Type B pancreatic cell (in vitro differentiated cells): ENCODE results near the gene ACTR8. TPM values are rescaled to one million over a fixed set of nuclear protein-coding genes. Genes with fewer than 3 reads are reported as not detected.

Experiments used
- DNase-seq: peaks from one replicate; pipeline ENCODE4 v3.0.0; 2021; ENCODE audit warnings: mixed read lengths; ENCODE audit not compliant: unreplicated experiment; ENCODE audit errors: extremely low spot score
- H3K27ac Mint-ChIP-seq: 2 replicates; pipeline ENCODE4 v1.8.0; 2021; ENCODE audit warnings: mild to moderate bottlenecking, mixed read lengths
- H3K27me3 Mint-ChIP-seq: 2 replicates; pipeline ENCODE4 v1.8.0; 2021; ENCODE audit warnings: mixed read lengths
- H3K36me3 Mint-ChIP-seq: 2 replicates; pipeline ENCODE4 v1.8.0; 2021; ENCODE audit warnings: mixed read lengths
- H3K4me1 Mint-ChIP-seq: one replicate; pipeline ENCODE4 v1.8.0; 2021; ENCODE audit warnings: mixed read lengths; ENCODE audit not compliant: unreplicated experiment
- H3K4me3 Mint-ChIP-seq: 2 replicates; pipeline ENCODE4 v1.8.0; 2021; ENCODE audit warnings: mild to moderate bottlenecking, mixed read lengths
- H3K9me3 Mint-ChIP-seq: 2 replicates; pipeline ENCODE4 v1.8.0; 2021; ENCODE audit warnings: mixed read lengths
- CTCF ChIP-seq: fragments of 200-600 bp; sonication (generic); conservative IDR thresholded peaks from 2 replicates; pipeline ENCODE4 v1.5.0; 2021; ENCODE audit warnings: antibody characterized with exemption, mild to moderate bottlenecking
- total RNA-seq: library from RNA; stranded (reverse); gene quantifications from 2 replicates; pipeline ENCODE4 v1.2.1, GENCODE V29; 2021; ENCODE audit warnings: low replicate concordance

The ACTR8 gene
- total RNA-seq, 1 donor from 2014 or later, result 46.7 TPM

GRCh38 chr3:53849916-53850315 lies 32.0 kb downstream of the ACTR8 start:
- Mint-ChIP-seq H3K27me3 (peaks cover 21% of the 10 kb centered on the region), H3K4me3 (no peak overlapping the region), H3K27ac (no peak overlapping the region), H3K9me3 (no peaks in the 10 kb centered on the region), H3K36me3 (peaks cover 9% of the 10 kb centered on the region), H3K4me1 (peaks cover 3% of the 10 kb centered on the region)
- DNase-seq, result no peak
- TF ChIP-seq CTCF, result no peak

- Mint-ChIP-seq H3K4me3 (peak overlapping the region; percentile 84), H3K4me1 (peaks cover 30% of the 10 kb centered on the region), H3K9me3 (no peaks in the 10 kb centered on the region), H3K36me3 (peaks cover 9% of the 10 kb centered on the region), H3K27ac (no peak overlapping the region), H3K27me3 (peaks cover 21% of the 10 kb centered on the region)
- no peak for TF ChIP-seq CTCF
- no peak for DNase-seq
These were observed 35.1 kb downstream of the ACTR8 start for GRCh38 chr3:53846851-53847155.

GRCh38 chr3:53846134-53846850 lies 35.7 kb downstream of the ACTR8 start, which contains the start of the genes CHDH and IL17RB:
TSS of gene CHDH (minus strand) at chr3:53846419. CDS start at chr3:53824008, 22,411 bp downstream.
TSS of gene IL17RB (plus strand) at chr3:53846568. CDS start at chr3:53846589, 21 bp downstream.
- TF ChIP-seq CTCF, result no peak
- peaks cover 30% of the 10 kb centered on the region for H3K4me1 Mint-ChIP-seq
- DNase-seq, result no peak
- peaks cover 21% of the 10 kb centered on the region for H3K27me3 Mint-ChIP-seq
- H3K27ac Mint-ChIP-seq, result no peak within 1 kb of the TSS
- no peaks in the 10 kb centered on the region for H3K9me3 Mint-ChIP-seq
- peaks cover 9% of the 10 kb centered on the region for H3K36me3 Mint-ChIP-seq
- peak within 1 kb of the TSS; percentile 84 for H3K4me3 Mint-ChIP-seq

- Mint-ChIP-seq H3K9me3 (no peaks in the 10 kb centered on the region), H3K36me3 (peaks cover 6% of the 10 kb centered on the region), H3K4me1 (peaks cover 30% of the 10 kb centered on the region), H3K27me3 (peaks cover 18% of the 10 kb centered on the region), H3K4me3 (peak overlapping the region; percentile 84), H3K27ac (no peak overlapping the region)
- no peak for DNase-seq
- no peak for TF ChIP-seq CTCF
These were observed 36.1 kb downstream of the ACTR8 start for GRCh38 chr3:53845881-53846133.

GRCh38 chr3:53845103-53845880 lies 36.7 kb downstream of the ACTR8 start:
- H3K27me3 Mint-ChIP-seq, result peaks cover 18% of the 10 kb centered on the region
- peak; percentile 48 for TF ChIP-seq CTCF
- peak overlapping the region; percentile 84 for H3K4me3 Mint-ChIP-seq
- H3K4me1 Mint-ChIP-seq, result peaks cover 30% of the 10 kb centered on the region
- H3K27ac Mint-ChIP-seq, result peak overlapping the region; percentile 73
- H3K36me3 Mint-ChIP-seq, result peaks cover 5% of the 10 kb centered on the region
- no peak for DNase-seq
- H3K9me3 Mint-ChIP-seq, result no peaks in the 10 kb centered on the region
